ENCODE measurements around the gene TYMP.

The TYMP gene

DNA sequence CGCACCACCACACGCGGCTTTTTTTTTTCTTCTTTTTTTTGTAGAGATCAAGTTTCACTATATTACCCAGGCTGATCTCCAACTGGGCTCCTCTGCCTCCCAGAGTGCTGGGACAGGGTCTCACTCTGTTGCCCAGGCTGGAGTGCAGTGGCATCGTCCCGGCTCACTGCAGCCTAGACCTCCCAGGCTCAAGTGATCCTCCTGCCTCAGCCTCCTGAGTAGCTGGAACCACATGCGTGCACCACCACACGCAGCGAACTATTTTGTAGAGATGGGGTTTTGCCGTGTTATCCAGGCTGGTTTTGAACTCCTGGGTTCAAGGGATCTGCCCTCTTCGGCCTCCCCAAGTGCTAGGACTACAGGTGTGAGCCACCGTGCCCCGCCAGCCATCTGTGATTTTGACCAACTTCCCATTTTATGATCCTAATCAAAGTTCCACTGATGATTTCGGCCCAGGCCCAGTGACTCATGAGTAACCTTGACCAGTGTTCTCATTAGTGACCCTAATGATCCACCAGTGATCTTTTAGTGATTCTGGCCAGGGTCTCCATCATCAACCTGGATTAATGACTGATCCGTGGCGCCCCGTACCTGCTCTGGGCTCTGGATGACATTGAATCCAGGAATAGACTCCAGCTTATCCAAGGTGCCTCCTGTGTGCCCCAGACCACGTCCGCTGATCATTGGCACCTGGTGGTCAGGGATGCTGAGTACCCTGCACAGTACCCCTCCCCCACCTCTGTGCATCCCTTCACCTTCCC, 1.7 kb downstream of the TYMP start:
- Mint-ChIP-seq H3K4me3 (peak overlapping the region; percentile 77 to 80 (median 80)), H3K36me3 (ENCODE audit: low read depth) (peaks cover 6% of the 10 kb centered on the region), H3K27ac (peak overlapping the region in 2 of 3 experiments; percentile 44 to 51), H3K4me1 (peaks cover 13% of the 10 kb centered on the region), H3K27me3 (ENCODE audit: low read depth) (peaks cover 48% of the 10 kb centered on the region), H3K9me3 (no peaks in the 10 kb centered on the region)
- TF ChIP-seq, protein P1, sequence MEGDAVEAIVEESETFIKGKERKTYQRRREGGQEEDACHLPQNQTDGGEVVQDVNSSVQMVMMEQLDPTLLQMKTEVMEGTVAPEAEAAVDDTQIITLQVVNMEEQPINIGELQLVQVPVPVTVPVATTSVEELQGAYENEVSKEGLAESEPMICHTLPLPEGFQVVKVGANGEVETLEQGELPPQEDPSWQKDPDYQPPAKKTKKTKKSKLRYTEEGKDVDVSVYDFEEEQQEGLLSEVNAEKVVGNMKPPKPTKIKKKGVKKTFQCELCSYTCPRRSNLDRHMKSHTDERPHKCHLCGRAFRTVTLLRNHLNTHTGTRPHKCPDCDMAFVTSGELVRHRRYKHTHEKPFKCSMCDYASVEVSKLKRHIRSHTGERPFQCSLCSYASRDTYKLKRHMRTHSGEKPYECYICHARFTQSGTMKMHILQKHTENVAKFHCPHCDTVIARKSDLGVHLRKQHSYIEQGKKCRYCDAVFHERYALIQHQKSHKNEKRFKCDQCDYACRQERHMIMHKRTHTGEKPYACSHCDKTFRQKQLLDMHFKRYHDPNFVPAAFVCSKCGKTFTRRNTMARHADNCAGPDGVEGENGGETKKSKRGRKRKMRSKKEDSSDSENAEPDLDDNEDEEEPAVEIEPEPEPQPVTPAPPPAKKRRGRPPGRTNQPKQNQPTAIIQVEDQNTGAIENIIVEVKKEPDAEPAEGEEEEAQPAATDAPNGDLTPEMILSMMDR (IDR thresholded peaks at IDR 0.05; ENCODE audit: unreplicated experiment in 3 of 3): no peak

DNA sequence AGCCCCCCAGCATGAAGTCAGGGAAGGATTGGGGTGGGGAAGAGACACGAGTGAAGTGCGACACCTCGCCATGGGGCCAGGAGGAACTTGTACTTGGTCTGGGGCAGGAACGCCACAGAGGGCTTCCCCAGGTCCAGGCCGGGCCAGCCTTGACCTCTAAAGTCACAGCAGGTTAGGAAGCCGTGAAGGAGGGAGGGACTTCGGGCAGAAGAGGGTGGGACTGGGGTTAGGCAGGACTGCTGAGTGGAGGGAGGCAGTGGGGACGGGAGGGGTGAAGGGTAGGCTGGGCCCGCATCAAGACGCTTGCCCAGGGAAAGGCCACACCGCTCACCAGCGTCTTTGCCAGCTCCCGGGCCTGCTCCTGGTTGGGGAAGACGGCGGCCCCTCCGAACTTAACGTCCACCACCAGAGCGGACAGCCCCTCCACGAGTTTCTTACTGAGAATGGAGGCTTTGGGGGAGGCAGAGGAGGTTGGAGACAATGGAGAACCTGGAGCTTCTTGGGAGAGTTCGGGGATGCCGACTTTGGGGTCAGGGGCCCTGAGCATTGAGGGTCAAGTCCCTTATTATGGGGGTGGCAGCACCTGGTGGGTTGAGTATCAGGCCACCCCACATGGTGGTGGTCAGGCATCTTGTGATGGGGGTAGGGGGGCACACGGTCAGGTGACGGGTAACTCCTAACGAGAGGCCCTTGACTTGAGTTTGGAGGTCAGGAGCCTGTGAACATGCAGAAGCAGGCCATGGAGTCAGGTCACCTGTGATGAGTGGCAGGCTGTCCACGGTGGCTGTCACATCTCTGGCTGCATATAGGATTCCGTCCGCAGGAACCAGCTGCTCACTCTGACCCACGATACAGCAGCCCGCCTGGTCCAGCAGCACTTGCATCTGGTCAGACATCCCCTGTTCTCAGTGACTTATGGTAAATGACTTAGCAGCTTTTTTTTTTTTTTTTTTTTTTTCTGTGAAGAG, 2.7 kb downstream of the TYMP start:
- peaks cover 6% of the 10 kb centered on the region for H3K4me1 Mint-ChIP-seq

DNA sequence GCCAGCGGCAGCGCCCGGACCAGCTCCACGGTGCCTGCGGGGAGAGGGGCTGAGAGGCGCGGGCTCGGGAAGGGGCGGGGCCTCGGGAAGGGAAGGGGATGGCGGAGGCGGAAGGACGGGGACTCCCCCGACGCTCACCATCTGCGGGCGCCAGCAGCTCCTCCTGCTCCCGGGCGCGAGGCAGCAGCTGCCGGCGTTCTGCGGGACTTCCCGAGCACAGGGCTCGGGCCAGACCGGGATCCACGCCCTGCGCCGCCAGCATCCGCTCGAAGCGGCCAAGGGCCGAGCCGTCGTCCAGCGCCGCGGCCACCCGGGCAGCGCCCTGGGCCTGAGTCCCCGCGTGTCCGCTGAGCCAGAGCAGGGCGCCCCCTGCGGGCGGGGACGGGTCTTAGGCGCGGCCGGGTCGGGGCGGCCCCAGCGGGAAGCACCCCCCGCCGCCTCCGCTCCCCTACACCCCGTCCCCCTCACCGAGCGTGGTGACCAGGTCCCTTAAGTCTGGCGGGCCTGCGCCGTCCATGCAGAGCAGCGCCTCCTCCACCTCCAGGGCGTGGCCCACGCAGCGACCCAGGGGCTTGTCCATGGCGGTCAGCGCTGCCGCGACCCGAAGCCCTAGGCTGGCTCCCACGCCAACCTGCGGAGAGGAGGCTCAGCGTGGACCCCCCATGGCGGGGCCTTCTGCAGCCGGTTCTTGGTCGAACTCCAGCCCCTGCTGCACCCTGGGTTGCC, 3.5 kb downstream of the TYMP start:
- H3K4me1 Mint-ChIP-seq: peaks cover 6% of the 10 kb centered on the region
- H3K9me3 Mint-ChIP-seq: no peaks in the 10 kb centered on the region
- H3K27me3 Mint-ChIP-seq (ENCODE audit: low read depth): peaks cover 35% of the 10 kb centered on the region
- peak overlapping the region in 2 of 3 experiments; percentile 51 to 68 for H3K27ac Mint-ChIP-seq
- TF ChIP-seq, protein P1 (IDR thresholded peaks at IDR 0.05; ENCODE audit: unreplicated experiment in 3 of 3): peak; percentile 55 to 66 (median 58)
- peaks cover 6% of the 10 kb centered on the region for H3K36me3 Mint-ChIP-seq (ENCODE audit: low read depth)
- H3K4me3 Mint-ChIP-seq: peak overlapping the region; percentile 77 to 80 (median 80)

More for the DNA sequence above, 2.7 kb downstream of the TYMP start:
- Mint-ChIP-seq H3K27me3 (ENCODE audit: low read depth) (peaks cover 38% of the 10 kb centered on the region), H3K27ac (peak overlapping the region; percentile 44 to 68 (median 51)), H3K4me3 (peak overlapping the region; percentile 77 to 80 (median 80)), H3K36me3 (ENCODE audit: low read depth) (peaks cover 6% of the 10 kb centered on the region), H3K9me3 (no peaks in the 10 kb centered on the region)
- TF ChIP-seq, protein P1 (IDR thresholded peaks at IDR 0.05; ENCODE audit: unreplicated experiment in 3 of 3): no peak

DNA sequence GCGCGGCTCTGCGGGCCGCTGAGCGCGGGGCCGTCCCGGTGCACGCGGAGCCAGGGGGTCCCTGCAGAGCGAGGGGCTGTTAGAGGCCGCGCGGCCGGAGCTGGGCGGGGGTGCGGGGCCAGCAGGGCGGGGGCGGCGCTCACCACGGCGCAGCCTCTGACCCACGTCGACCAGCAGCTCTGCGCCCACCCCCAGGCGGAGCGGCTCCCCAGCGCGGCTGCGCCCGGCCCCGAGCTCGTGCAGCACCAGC, 4.0 kb downstream of the TYMP start:
- Mint-ChIP-seq H3K9me3 (no peaks in the 10 kb centered on the region), H3K27ac (peak overlapping the region in 2 of 3 experiments; percentile 65 to 81), H3K4me1 (peaks cover 6% of the 10 kb centered on the region), H3K27me3 (ENCODE audit: low read depth) (peaks cover 30% of the 10 kb centered on the region), H3K4me3 (peak overlapping the region; percentile 85 to 89 (median 86)), H3K36me3 (ENCODE audit: low read depth) (peaks cover 9% of the 10 kb centered on the region)
- TF ChIP-seq, protein P1 (IDR thresholded peaks at IDR 0.05; ENCODE audit: unreplicated experiment in 3 of 3): peak in 1 of 3 experiments; percentile 59

DNA sequence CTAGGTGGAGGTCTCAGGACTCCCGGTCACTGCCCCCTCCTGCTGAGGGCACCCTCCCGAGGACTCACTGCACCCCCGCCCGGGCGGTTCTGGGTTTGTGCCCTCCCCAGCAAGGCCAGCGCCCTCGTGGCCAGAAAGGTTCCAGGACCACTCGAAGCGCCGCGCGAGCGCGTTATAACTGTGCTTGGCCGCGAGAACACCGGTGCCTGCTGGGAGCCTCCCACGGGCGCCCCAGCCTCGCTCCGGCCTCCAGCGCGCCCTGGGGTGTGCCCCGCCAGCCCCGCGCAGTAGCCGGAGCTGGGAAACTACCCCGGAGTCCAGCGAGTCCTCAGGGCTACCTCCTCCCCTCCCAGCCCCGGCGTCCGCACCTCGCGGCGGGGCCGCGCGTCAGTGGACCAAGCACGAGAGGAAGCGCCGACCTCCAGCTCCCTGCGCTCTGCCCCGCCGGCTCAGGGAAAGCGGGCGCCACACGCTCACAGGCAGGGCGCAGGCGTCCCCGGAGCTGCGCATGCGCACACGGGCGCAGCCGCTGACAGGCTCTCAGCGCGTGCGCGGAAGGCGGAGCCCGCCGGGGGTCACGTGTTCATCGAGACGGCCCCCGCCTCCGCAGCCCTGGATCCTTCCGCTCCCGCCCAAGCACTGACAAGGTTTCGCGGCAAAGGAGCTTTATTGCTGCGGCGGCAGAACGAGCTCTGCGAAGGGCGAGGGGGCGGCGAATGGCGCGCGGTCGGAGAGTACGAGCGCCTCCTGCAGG, 4.5 kb downstream of the TYMP start, which contains the start of gene SCO2:
Gene SCO2, minus strand, starts transcription at position 495 of the 754 bp plus-strand sequence. CDS start 1,187 bp downstream, outside the sequence.
- TF ChIP-seq, protein P1 (IDR thresholded peaks at IDR 0.05; ENCODE audit: unreplicated experiment in 3 of 3): peak in 2 of 3 experiments; percentile 33 to 57
- peak within 1 kb of the TSS; percentile 89 to 93 (median 91) for H3K4me3 Mint-ChIP-seq
- peaks cover 9% of the 10 kb centered on the region for H3K36me3 Mint-ChIP-seq (ENCODE audit: low read depth)
- H3K4me1 Mint-ChIP-seq: peaks cover 6% of the 10 kb centered on the region
- peak within 1 kb of the TSS; percentile 61 to 86 (median 85) for H3K27ac Mint-ChIP-seq
- no peaks in the 10 kb centered on the region for H3K9me3 Mint-ChIP-seq
- peaks cover 25% of the 10 kb centered on the region for H3K27me3 Mint-ChIP-seq (ENCODE audit: low read depth)
